Mesothelial cell of epicardium (in vitro differentiated cells): ENCODE results near the gene ETV7. TPM values are rescaled to one million over a fixed set of nuclear protein-coding genes. Genes with fewer than 3 reads are reported as not detected.

Experiments used
- DNase-seq, 2 experiments: peaks; one replicate each; pipeline ENCODE4 v3.0.0; 2021; ENCODE audit warnings: low spot score in 2 of 2; ENCODE audit not compliant: unreplicated experiment in 2 of 2
- H3K27ac Mint-ChIP-seq: 2 replicates; pipeline ENCODE4 v1.8.0; 2021; ENCODE audit warnings: mixed read lengths
- H3K27me3 Mint-ChIP-seq: 2 replicates; pipeline ENCODE4 v1.8.0; 2021; ENCODE audit warnings: low read depth, mixed read lengths
- H3K36me3 Mint-ChIP-seq: 2 replicates; pipeline ENCODE4 v1.8.0; 2021; ENCODE audit warnings: mixed read lengths
- H3K4me1 Mint-ChIP-seq: 2 replicates; pipeline ENCODE4 v1.8.0; 2021; ENCODE audit warnings: mixed read lengths
- H3K4me3 Mint-ChIP-seq: 2 replicates; pipeline ENCODE4 v1.8.0; 2021; ENCODE audit warnings: mild to moderate bottlenecking, moderate library complexity, mixed read lengths
- H3K9me3 Mint-ChIP-seq: 2 replicates; pipeline ENCODE4 v1.8.0; 2021; ENCODE audit warnings: mixed read lengths
- total RNA-seq: library from RNA; stranded (reverse); gene quantifications from 3 replicates; pipeline ENCODE4 v1.2.1, GENCODE V29; 2021
- TF ChIP-seq, protein P1 (sequence below): fragments of 200-600 bp; sonication (generic); IDR thresholded peaks from one replicate; pipeline ENCODE4 v1.5.0; 2021; ENCODE audit warnings: antibody characterized with exemption; ENCODE audit not compliant: unreplicated experiment

The ETV7 gene
- 0.38 to 0.47 TPM (median 0.45 TPM) in 3 replicates for total RNA-seq

DNA sequence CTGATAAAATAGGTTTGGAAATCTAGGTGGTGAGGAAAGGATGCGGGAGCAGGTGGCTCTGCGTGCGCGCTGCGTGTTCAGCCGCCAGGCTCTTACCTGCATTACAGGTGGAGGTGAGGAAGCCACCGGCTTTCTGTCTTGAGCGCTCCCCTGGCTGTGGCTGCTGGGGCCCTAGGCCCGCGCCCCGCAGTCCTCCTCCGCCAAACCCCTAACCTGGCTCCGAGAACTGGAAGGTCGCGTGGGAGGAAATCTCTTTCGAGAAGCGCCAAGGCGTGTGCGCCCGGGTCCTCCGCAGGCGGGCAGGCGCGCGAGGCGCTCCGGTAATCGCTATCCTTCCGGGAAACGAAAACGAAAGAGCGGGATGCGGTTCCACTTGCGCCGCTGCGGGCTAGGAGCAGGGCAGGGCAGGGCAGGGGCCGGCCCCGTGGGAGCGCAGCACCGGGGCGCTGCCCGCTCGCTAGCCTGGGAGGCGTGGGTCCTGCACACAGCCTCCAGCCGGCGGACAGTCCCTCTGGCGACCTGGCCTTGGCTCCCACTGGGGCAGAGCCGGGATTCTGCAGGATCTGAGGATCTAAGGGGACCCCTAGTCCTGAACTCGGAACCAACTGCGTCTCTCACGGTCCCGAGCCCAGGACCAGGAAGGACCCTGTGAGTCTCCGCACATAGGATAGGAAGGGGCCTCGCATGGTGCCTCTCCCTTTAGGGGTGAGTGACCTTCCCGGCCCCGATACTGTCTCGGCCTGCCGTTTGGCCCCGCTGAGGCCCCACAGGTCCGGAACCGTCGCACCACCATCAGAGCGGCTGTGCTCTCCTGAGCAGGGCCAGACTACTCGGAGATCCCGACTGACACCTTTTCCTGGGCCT is at the start of gene ETV7:
Gene ETV7, minus strand, starts transcription at position 230 of the 864 bp plus-strand sequence. Its CDS starts 128 bp downstream, at position 102.
- H3K4me3 Mint-ChIP-seq: peak within 1 kb of the TSS; percentile 76
- peaks cover 62% of the 10 kb centered on the region for H3K27me3 Mint-ChIP-seq
- H3K4me1 Mint-ChIP-seq: peaks cover 19% of the 10 kb centered on the region
- no peaks in the 10 kb centered on the region for H3K36me3 Mint-ChIP-seq
- H3K9me3 Mint-ChIP-seq: no peaks in the 10 kb centered on the region
- DNase-seq: no peak
- TF ChIP-seq, protein P1, sequence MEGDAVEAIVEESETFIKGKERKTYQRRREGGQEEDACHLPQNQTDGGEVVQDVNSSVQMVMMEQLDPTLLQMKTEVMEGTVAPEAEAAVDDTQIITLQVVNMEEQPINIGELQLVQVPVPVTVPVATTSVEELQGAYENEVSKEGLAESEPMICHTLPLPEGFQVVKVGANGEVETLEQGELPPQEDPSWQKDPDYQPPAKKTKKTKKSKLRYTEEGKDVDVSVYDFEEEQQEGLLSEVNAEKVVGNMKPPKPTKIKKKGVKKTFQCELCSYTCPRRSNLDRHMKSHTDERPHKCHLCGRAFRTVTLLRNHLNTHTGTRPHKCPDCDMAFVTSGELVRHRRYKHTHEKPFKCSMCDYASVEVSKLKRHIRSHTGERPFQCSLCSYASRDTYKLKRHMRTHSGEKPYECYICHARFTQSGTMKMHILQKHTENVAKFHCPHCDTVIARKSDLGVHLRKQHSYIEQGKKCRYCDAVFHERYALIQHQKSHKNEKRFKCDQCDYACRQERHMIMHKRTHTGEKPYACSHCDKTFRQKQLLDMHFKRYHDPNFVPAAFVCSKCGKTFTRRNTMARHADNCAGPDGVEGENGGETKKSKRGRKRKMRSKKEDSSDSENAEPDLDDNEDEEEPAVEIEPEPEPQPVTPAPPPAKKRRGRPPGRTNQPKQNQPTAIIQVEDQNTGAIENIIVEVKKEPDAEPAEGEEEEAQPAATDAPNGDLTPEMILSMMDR: no peak
- H3K27ac Mint-ChIP-seq: peak within 1 kb of the TSS; percentile 48

DNA sequence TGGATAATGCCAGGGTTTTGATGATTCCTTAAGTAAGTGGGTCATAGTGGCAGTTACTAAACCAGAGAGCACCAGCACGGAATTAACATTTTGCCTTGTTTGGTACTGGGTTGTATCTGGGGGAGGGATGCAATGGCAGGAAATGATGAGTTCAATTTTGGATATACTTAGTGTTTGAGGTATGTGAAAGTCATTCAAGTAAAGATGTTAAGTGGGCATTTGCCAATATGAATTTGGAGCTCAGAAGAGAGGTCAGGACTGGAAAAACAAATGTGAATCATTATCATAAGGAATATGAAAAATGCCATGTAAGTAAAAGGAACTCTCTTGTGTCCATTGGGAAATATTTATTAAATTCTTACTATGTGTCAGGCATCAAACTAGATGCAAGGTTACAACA is 49.0 kb upstream of the ETV7 start:
- TF ChIP-seq, protein P1: no peak
- no peak overlapping the region for H3K27ac Mint-ChIP-seq
- no peak for DNase-seq
- no peak overlapping the region for H3K4me3 Mint-ChIP-seq
- H3K4me1 Mint-ChIP-seq: peaks cover 13% of the 10 kb centered on the region
- no peaks in the 10 kb centered on the region for H3K27me3 Mint-ChIP-seq
- peaks cover 5% of the 10 kb centered on the region for H3K9me3 Mint-ChIP-seq
- H3K36me3 Mint-ChIP-seq: no peaks in the 10 kb centered on the region

DNA sequence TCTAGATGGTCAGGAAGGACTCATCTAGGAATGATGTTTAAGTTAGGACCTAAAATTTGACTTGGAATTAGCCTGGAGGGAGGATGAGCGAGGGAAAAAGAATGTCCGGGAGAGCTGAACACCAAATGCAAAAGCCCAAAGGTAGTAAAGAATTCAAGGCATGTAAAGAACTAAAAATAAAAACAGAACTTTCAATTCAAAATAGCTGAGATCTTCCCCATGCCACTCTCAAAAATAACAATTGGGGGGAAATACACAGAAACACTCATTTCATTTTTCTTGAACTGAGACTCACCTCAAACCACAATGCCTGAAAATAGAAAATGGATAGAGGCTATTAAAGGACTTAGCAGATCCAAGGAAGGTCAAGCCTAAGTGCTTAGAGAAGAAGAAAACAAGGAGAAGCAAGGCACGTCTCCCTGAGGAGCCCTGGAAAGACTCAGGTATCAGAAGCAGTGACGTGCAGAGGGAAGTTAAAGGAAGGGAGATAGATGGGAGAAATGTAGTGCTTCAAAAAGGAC is 44.7 kb upstream of the ETV7 start:
- Mint-ChIP-seq H3K4me1 (peaks cover 7% of the 10 kb centered on the region), H3K27me3 (no peaks in the 10 kb centered on the region), H3K4me3 (no peak overlapping the region), H3K36me3 (no peaks in the 10 kb centered on the region), H3K9me3 (peaks cover 5% of the 10 kb centered on the region), H3K27ac (peak overlapping the region; percentile 73)
- DNase-seq: no peak
- TF ChIP-seq, protein P1: no peak

DNA sequence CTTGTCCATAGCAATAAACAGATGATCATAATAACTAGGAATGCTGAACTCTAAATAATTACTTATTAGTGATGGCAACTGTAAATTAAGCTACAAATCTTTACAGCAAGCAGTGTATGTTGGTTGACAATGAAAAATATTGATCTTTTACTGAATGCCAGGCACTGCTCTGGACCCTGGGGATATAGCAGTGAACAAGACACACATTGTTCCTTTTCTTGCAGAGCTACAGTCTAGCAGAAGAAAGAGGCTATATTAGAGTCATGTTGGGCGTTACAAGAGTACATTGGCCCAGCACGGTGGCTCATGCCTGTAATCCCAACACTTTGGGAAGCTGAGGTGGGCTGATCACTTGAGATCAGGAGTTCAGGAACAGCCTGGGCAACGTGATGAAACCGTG is 43.7 kb upstream of the ETV7 start:
- H3K27ac Mint-ChIP-seq: no peak overlapping the region
- H3K9me3 Mint-ChIP-seq: peaks cover 5% of the 10 kb centered on the region

DNA sequence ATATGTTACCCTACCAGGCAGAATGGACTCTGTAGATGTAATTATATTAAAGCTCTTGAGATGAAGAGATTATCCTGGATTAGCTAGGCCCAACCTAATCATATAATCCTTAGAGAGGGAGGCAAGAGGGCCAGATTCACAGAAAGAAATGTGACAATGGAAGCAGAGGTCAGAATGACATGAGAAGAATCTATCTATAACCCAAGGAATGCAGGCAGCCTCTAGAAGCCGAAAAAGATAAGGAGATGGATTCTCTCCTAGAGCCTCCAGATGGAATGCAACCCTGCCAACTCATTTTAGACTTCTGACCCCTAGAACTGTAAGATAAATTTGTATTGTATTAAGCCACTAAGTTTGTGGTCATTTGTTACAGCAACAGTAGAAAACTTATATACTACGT is 42.9 kb upstream of the ETV7 start:
- no peak overlapping the region for H3K4me3 Mint-ChIP-seq
- H3K36me3 Mint-ChIP-seq: no peaks in the 10 kb centered on the region
- H3K27me3 Mint-ChIP-seq: no peaks in the 10 kb centered on the region
- TF ChIP-seq, protein P1: no peak
- H3K27ac Mint-ChIP-seq: peak overlapping the region; percentile 28
- peaks cover 7% of the 10 kb centered on the region for H3K4me1 Mint-ChIP-seq
- DNase-seq: no peak
- H3K9me3 Mint-ChIP-seq: peaks cover 5% of the 10 kb centered on the region

More for the DNA sequence above, 43.7 kb upstream of the ETV7 start:
- Mint-ChIP-seq H3K4me3 (no peak overlapping the region), H3K36me3 (no peaks in the 10 kb centered on the region), H3K4me1 (peaks cover 7% of the 10 kb centered on the region), H3K27me3 (no peaks in the 10 kb centered on the region)
- TF ChIP-seq, protein P1: no peak
- no peak for DNase-seq
